Measurements from ENCODE around the gene LIPH.
A peak's percentile ranks its signal among the peaks of the same experiment; 100 is the strongest.
"Not testable (repeated sequence)": the region's sequence is repeated elsewhere in the genome, so short reads cannot be mapped to it uniquely, and the experiment has no call there.

LIPH gene

GRCh38 chr3:185552358-185552877, at the start of gene LIPH:
Gene LIPH (minus strand): TSS chr3:185552588. CDS start chr3:185552471, 117 bp downstream.
- no peaks in the 10 kb centered on the region for H3K36me3 Mint-ChIP-seq (ENCODE audit: insufficient read depth)
- no peak within 1 kb of the TSS for H3K27ac Mint-ChIP-seq (ENCODE audit: low read depth)
- H3K27me3 Mint-ChIP-seq: no peaks in the 10 kb centered on the region
- DNase-seq (ENCODE audit: low spot score in 2 of 2) (no peak), ATAC-seq (replicated peaks; ENCODE audit: extremely low read depth, poor library complexity, severe bottlenecking) (no peak)
- H3K9me3 Mint-ChIP-seq: no peaks in the 10 kb centered on the region
- no peak within 1 kb of the TSS for H3K4me3 Mint-ChIP-seq
- peaks cover 6% of the 10 kb centered on the region for H3K4me1 Mint-ChIP-seq

GRCh38 chr3:185595526-185595925, 43.1 kb upstream of the LIPH start:
- Mint-ChIP-seq H3K4me3 (no peak overlapping the region), H3K4me1 (peaks cover 12% of the 10 kb centered on the region), H3K36me3 (ENCODE audit: insufficient read depth) (peaks cover 38% of the 10 kb centered on the region), H3K27ac (ENCODE audit: low read depth) (no peak overlapping the region), H3K27me3 (no peaks in the 10 kb centered on the region), H3K9me3 (no peaks in the 10 kb centered on the region)
- DNase-seq (ENCODE audit: low spot score in 2 of 2): no peak
- no peak for ATAC-seq (replicated peaks; ENCODE audit: extremely low read depth, poor library complexity, severe bottlenecking)

GRCh38 chr3:185594073-185594472, 41.7 kb upstream of the LIPH start:
- DNase-seq (ENCODE audit: low spot score in 2 of 2) (no peak), ATAC-seq (replicated peaks; ENCODE audit: extremely low read depth, poor library complexity, severe bottlenecking) (no peak)
- H3K27me3 Mint-ChIP-seq: no peaks in the 10 kb centered on the region
- H3K27ac Mint-ChIP-seq (ENCODE audit: low read depth): no peak overlapping the region
- H3K4me3 Mint-ChIP-seq: no peak overlapping the region
- H3K4me1 Mint-ChIP-seq: peaks cover 12% of the 10 kb centered on the region
- H3K36me3 Mint-ChIP-seq (ENCODE audit: insufficient read depth): peaks cover 32% of the 10 kb centered on the region
- H3K9me3 Mint-ChIP-seq: no peaks in the 10 kb centered on the region

GRCh38 chr3:185586686-185587039, 34.3 kb upstream of the LIPH start:
- H3K4me3 Mint-ChIP-seq: peak overlapping the region; percentile 81
- no peaks in the 10 kb centered on the region for H3K27me3 Mint-ChIP-seq
- peak; percentile 8 for ATAC-seq (replicated peaks; ENCODE audit: extremely low read depth, poor library complexity, severe bottlenecking)

GRCh38 chr3:185585859-185586685, 33.7 kb upstream of the LIPH start, which contains the start of gene SENP2:
Gene SENP2 (plus strand): TSS chr3:185586295. CDS start chr3:185586414, 119 bp downstream.
- peak; percentile 98 to 100 for DNase-seq (ENCODE audit: low spot score in 2 of 2)
- no peaks in the 10 kb centered on the region for H3K27me3 Mint-ChIP-seq
- H3K9me3 Mint-ChIP-seq: no peaks in the 10 kb centered on the region
- peak within 1 kb of the TSS; percentile 95 for H3K27ac Mint-ChIP-seq (ENCODE audit: low read depth)
- H3K36me3 Mint-ChIP-seq (ENCODE audit: insufficient read depth): peaks cover 30% of the 10 kb centered on the region
- peaks cover 43% of the 10 kb centered on the region for H3K4me1 Mint-ChIP-seq
- peak; percentile 88 for ATAC-seq (replicated peaks; ENCODE audit: extremely low read depth, poor library complexity, severe bottlenecking)
- H3K4me3 Mint-ChIP-seq: peak within 1 kb of the TSS; percentile 81

More at GRCh38 chr3:185586686-185587039, 34.3 kb upstream of the LIPH start:
- H3K4me1 Mint-ChIP-seq: peaks cover 43% of the 10 kb centered on the region
- peaks cover 34% of the 10 kb centered on the region for H3K36me3 Mint-ChIP-seq (ENCODE audit: insufficient read depth)
- no peaks in the 10 kb centered on the region for H3K9me3 Mint-ChIP-seq
- DNase-seq (ENCODE audit: low spot score in 2 of 2): no peak
- peak overlapping the region; percentile 95 for H3K27ac Mint-ChIP-seq (ENCODE audit: low read depth)

GRCh38 chr3:185585518-185585858, 33.1 kb upstream of the LIPH start:
- no peaks in the 10 kb centered on the region for H3K9me3 Mint-ChIP-seq
- H3K4me1 Mint-ChIP-seq: peaks cover 43% of the 10 kb centered on the region
- H3K4me3 Mint-ChIP-seq: peak overlapping the region; percentile 81
- DNase-seq (ENCODE audit: low spot score in 2 of 2) (no peak), ATAC-seq (replicated peaks; ENCODE audit: extremely low read depth, poor library complexity, severe bottlenecking) (no peak)
- no peaks in the 10 kb centered on the region for H3K27me3 Mint-ChIP-seq
- H3K27ac Mint-ChIP-seq (ENCODE audit: low read depth): peak overlapping the region; percentile 95
- peaks cover 29% of the 10 kb centered on the region for H3K36me3 Mint-ChIP-seq (ENCODE audit: insufficient read depth)

GRCh38 chr3:185584686-185585085, 32.3 kb upstream of the LIPH start:
- ATAC-seq (replicated peaks; ENCODE audit: extremely low read depth, poor library complexity, severe bottlenecking) (no peak), DNase-seq (ENCODE audit: low spot score in 2 of 2) (no peak)
- H3K4me3 Mint-ChIP-seq: no peak overlapping the region
- H3K4me1 Mint-ChIP-seq: peaks cover 43% of the 10 kb centered on the region
- peak overlapping the region; percentile 95 for H3K27ac Mint-ChIP-seq (ENCODE audit: low read depth)
- no peaks in the 10 kb centered on the region for H3K27me3 Mint-ChIP-seq
- H3K9me3 Mint-ChIP-seq: no peaks in the 10 kb centered on the region
- H3K36me3 Mint-ChIP-seq (ENCODE audit: insufficient read depth): peaks cover 27% of the 10 kb centered on the region

- no peak overlapping the region for H3K27ac Mint-ChIP-seq (ENCODE audit: low read depth)
- H3K9me3 Mint-ChIP-seq: no peaks in the 10 kb centered on the region
- no peak overlapping the region for H3K4me3 Mint-ChIP-seq
- DNase-seq (ENCODE audit: low spot score in 2 of 2): no peak
- H3K4me1 Mint-ChIP-seq: peaks cover 43% of the 10 kb centered on the region
- H3K27me3 Mint-ChIP-seq: no peaks in the 10 kb centered on the region
- peaks cover 25% of the 10 kb centered on the region for H3K36me3 Mint-ChIP-seq (ENCODE audit: insufficient read depth)
- no peak for ATAC-seq (replicated peaks; ENCODE audit: extremely low read depth, poor library complexity, severe bottlenecking)
These were observed 31.5 kb upstream of the LIPH start for GRCh38 chr3:185583925-185584324.

GRCh38 chr3:185582871-185583270, 30.5 kb upstream of the LIPH start:
- peak overlapping the region; percentile 29 for H3K4me3 Mint-ChIP-seq
- H3K27ac Mint-ChIP-seq (ENCODE audit: low read depth): peak overlapping the region; percentile 41
- DNase-seq (ENCODE audit: low spot score in 2 of 2) (peak in 1 of 2 donors; percentile 42), ATAC-seq (replicated peaks; ENCODE audit: extremely low read depth, poor library complexity, severe bottlenecking) (peak; percentile 19)
- peaks cover 34% of the 10 kb centered on the region for H3K4me1 Mint-ChIP-seq
- H3K36me3 Mint-ChIP-seq (ENCODE audit: insufficient read depth): peaks cover 20% of the 10 kb centered on the region
- H3K27me3 Mint-ChIP-seq: no peaks in the 10 kb centered on the region
- no peaks in the 10 kb centered on the region for H3K9me3 Mint-ChIP-seq

GRCh38 chr3:185582236-185582635, 29.8 kb upstream of the LIPH start:
- H3K9me3 Mint-ChIP-seq: no peaks in the 10 kb centered on the region
- no peak overlapping the region for H3K27ac Mint-ChIP-seq (ENCODE audit: low read depth)
- no peak overlapping the region for H3K4me3 Mint-ChIP-seq
- H3K36me3 Mint-ChIP-seq (ENCODE audit: insufficient read depth): peaks cover 20% of the 10 kb centered on the region
- H3K27me3 Mint-ChIP-seq: no peaks in the 10 kb centered on the region
- DNase-seq (ENCODE audit: low spot score in 2 of 2): no peak
- ATAC-seq (replicated peaks; ENCODE audit: extremely low read depth, poor library complexity, severe bottlenecking): no peak
- peaks cover 34% of the 10 kb centered on the region for H3K4me1 Mint-ChIP-seq

- ATAC-seq (replicated peaks; ENCODE audit: extremely low read depth, poor library complexity, severe bottlenecking) (peak; percentile 82), DNase-seq (ENCODE audit: low spot score in 2 of 2) (peak in 1 of 2 donors; percentile 50)
- not testable (repeated sequence) for H3K27me3 Mint-ChIP-seq; H3K36me3 Mint-ChIP-seq (ENCODE audit: insufficient read depth); H3K9me3 Mint-ChIP-seq; H3K4me1 Mint-ChIP-seq; H3K4me3 Mint-ChIP-seq; H3K27ac Mint-ChIP-seq (ENCODE audit: low read depth)
These were observed 22.9 kb upstream of the LIPH start for GRCh38 chr3:185575108-185575869.

GRCh38 chr3:185572183-185572582, 19.8 kb upstream of the LIPH start:
- Mint-ChIP-seq H3K9me3 (peaks cover 8% of the 10 kb centered on the region), H3K36me3 (ENCODE audit: insufficient read depth) (no peaks in the 10 kb centered on the region), H3K27me3 (no peaks in the 10 kb centered on the region), H3K4me3 (no peak overlapping the region), H3K4me1 (peaks cover 7% of the 10 kb centered on the region), H3K27ac (ENCODE audit: low read depth) (no peak overlapping the region)
- DNase-seq (ENCODE audit: low spot score in 2 of 2) (no peak), ATAC-seq (replicated peaks; ENCODE audit: extremely low read depth, poor library complexity, severe bottlenecking) (no peak)
